Myocyte (in vitro differentiated cells): ENCODE data around the gene ASB2. TPM values are rescaled to one million over a fixed set of nuclear protein-coding genes. Genes with fewer than 3 reads are reported as not detected.
A peak's percentile ranks its signal among the peaks of the same experiment; 100 is the strongest.

Source experiments
- DNase-seq: peaks from one replicate; pipeline ENCODE4 v3.0.0-alpha.2; 2012; ENCODE audit warnings: low read depth
- total RNA-seq: library from RNA; depleted of rRNA; stranded (reverse); fragments of >200 nt; gene quantifications from 2 replicates; pipeline ENCODE4 v1.2.3, GENCODE V29; 2014

Gene ASB2
- total RNA-seq, 1 donor from 2014 or later, result 8.9 TPM

GRCh38 chr14:94001501-94002396, 25.4 kb upstream of the ASB2 start:
- peak; percentile 80 for DNase-seq

DNA sequence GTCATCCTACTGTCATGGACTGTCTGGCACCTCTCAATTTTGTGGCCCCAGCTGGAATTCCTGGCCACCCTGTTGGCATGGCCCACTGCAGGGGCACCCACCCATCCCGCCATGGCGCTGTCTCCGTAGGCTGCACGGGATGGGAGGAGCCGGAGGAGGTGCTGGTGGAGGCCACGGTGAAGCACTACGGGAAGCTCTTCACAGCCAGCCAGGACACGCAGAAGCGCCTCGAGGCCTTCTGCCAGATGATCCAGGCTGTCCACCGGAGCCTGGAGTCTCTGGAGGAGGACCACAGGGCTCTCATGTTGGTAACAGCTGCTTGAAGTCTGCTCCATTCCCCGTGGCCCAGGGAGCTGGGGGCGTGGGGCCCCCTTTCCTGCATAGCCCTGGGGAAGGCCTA, 24.6 kb upstream of the ASB2 start:
- DNase-seq, result peak; percentile 50

GRCh38 chr14:94000267-94000666, 23.9 kb upstream of the ASB2 start:
- no peak for DNase-seq

DNA sequence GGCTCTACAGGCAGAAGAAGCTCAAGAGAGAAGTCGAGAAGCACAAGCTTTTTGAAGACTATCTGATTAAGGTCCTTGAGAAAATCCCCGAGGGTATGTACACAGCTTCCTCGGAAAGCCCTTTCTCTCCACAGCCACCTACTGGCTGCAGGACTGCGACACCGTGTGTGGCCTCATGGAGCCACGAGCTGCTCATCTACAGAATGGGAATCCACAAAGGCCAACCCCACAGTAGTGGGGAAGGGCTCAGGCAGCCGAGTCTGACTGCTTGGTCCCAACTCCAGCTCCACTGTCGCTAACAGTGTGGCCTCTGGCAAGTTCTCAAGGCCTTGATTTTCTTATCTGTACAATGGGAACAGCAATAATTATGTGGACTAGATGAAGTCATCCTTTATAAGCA, 23.2 kb upstream of the ASB2 start:
- no peak for DNase-seq

DNA sequence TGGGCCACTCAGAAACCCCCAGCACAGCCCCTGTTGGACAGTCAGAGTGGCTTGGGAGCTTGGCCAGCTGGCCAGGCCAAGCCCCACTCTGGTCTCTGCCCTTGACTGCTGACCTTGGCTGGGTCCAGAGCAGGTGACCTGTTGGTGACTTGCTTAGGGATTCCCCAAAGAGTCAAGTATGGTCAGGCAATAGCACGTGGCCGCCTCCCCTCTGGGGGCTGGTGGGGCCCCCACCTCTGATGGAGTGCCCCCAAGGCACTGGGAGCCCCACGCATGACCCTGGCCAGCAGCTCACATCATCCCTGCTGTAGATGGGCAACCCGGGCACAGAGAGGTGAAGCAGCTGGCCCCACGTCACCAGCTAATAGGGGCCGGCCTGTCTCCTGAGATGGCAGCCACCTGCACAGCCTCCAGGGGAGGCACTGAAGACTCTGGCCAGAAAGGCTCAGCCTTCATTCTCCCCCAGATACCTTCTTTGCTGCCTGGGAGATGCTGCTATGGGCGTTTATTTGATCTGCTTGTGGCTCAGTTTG, 22.6 kb upstream of the ASB2 start:
- no peak for DNase-seq

DNA sequence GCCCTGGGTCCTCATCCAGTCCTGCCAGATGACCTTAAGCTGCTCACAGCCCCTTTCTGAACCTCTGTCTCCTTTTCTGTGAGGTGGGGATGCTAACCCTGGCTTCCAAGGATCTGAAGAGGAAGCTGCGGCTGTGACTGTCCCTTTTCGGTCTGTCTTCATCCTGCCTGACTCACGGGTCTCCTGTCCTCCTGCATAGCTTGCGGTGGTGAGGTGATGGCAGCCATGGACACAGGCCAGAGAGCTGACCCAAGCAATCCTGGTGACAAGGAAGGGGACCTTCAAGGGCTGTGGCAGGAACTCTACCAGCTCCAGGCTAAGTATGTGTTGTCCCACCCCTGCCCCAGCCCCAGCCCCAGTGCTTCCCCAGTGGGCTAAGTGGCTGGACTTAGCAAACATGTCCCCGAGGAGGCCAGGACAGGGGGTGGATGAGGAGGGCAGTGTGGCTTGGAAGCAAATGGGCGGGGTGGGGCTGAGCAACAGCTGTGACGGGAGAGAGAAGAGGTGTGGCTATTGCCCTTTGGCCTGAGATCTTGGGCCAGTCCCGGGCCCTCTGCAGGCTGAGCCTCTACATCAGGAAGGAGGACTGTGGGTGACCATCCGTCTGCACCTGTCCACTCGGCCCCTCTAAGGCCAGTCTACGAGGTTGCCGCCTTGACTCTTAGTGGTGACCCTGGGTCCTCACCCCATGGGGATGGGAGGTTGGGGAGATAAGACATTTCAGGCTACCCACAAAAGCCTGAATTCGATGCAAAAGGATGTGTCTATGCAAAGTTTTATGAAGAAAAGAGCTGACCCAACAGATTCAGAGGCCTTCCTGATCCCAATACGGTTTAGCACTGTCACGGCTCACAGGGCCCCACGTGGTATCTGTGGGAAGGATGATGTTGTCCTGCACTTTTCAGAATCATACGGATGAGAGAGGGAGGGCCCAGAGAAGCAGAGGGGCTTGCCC, 21.8 kb upstream of the ASB2 start:
- peak; percentile 82 for DNase-seq

DNA sequence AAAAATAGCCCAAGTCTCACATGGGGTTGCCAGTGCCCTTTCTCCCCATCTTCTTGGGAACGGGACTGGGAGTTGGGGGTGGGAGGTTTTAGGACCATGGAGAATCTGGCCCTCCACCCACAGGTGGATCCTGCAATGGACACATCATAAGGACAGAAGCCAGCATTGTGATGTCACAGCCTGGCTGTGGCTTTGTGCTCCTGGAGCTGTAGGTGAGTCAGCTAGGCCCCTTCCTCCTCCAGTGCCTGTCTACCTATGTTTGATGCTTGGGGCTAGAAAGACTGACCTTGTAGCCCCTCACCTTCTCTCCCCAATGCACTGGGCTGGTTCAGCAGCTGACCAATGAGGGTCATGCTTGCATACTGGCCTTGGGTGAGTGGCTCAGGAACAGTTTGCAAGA, 20.7 kb upstream of the ASB2 start, which contains the start of gene CCDC197:
Gene CCDC197, plus strand, starts transcription at position 220 of the 400 bp plus-strand sequence. CDS start 831 bp downstream, outside the sequence.
- DNase-seq, result no peak

GRCh38 chr14:93996130-93996695, 19.8 kb upstream of the ASB2 start:
- DNase-seq, result no peak

GRCh38 chr14:93994919-93995682, 18.7 kb upstream of the ASB2 start:
- peak; percentile 91 for DNase-seq

DNA sequence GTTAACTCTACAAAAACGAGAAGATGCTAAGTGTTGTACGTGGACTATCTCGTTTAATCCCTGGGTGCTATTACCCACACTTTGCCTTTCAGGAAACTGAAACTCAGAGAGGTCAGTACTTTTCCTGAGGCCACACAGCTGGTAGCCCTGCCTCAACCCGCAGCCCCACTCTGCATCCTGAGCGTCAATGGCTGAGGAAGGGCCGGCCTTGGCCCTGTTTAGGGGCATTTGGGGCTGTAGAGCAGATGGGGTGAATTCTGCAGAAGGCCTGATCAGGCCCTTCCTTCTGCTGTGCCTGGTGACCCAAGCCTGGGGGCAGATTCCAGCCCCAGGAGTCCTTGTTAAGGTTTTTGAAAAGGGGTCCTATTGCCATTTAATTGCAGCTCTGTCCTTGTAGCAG, 17.0 kb upstream of the ASB2 start:
- DNase-seq, result no peak

DNA sequence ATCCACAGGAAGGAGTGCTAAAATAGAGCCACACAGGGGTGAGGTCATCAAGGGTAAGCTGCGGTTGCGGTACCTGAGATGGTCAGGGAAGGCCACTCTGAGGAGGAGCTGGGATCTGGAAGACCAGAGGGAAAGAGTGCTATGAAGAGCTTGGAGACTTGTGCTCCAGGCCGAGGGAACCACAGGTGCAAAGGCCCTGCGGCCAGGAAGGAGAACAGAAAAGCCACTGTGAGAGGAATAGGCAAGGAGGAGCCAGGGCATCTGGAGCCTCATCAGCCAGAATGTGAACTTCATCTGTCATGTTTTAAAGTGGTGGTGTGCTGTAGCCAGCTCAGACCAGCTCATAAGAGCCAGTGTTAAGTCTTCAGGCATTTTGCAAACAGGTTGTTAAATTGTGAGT, 15.3 kb upstream of the ASB2 start:
- DNase-seq, result no peak

GRCh38 chr14:93991212-93991611, 14.8 kb upstream of the ASB2 start:
- DNase-seq, result no peak

DNA sequence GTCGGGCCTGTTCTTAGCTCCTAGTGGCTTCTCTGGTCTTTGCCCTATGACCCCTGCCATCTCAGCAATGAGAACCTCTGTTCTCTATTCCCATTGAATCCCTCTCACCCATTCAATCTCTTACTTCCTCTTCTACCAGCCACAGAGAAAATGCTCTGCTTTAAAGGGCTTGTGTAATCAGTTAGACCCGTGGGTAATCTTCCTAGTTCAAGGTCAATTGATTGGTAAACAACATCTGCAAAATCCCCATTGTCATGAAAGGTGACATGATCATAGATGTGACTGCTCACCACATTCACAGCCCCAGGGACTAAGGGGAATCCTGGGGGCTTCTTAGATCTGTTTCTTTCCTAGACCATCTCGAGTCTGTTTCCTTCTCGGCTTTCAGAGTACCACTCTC, 13.6 kb upstream of the ASB2 start:
- no peak for DNase-seq

- no peak for DNase-seq
Measured at GRCh38 chr14:93987815-93988476, 11.6 kb upstream of the ASB2 start.

GRCh38 chr14:93987376-93987775, 11.0 kb upstream of the ASB2 start:
- DNase-seq, result no peak

- DNase-seq, result peak; percentile 73
Measured at GRCh38 chr14:93986955-93987354, 10.6 kb upstream of the ASB2 start.

DNA sequence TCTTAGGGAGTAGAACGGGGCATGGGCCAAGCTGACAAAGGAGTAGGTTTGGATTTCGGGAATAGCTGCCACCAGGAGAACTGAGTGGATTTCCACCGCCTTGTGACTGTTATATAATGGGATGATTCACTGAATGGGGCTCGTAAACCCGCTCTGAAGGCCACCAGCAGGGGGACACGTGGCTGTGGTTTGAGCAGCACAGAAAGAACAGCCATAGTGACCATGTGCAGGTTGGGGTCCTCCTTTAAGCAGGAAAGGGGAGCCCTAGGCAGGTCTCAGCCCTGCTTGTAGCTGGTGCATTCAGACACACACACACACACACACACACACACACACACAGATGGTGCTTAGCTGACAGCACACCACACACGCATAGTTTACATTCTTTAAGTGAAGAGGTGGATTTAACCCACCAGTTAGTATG, 8.6 kb upstream of the ASB2 start:
- peak; percentile 75 for DNase-seq

- peak; percentile 95 for DNase-seq
Measured at GRCh38 chr14:93984070-93984469, 7.7 kb upstream of the ASB2 start.

DNA sequence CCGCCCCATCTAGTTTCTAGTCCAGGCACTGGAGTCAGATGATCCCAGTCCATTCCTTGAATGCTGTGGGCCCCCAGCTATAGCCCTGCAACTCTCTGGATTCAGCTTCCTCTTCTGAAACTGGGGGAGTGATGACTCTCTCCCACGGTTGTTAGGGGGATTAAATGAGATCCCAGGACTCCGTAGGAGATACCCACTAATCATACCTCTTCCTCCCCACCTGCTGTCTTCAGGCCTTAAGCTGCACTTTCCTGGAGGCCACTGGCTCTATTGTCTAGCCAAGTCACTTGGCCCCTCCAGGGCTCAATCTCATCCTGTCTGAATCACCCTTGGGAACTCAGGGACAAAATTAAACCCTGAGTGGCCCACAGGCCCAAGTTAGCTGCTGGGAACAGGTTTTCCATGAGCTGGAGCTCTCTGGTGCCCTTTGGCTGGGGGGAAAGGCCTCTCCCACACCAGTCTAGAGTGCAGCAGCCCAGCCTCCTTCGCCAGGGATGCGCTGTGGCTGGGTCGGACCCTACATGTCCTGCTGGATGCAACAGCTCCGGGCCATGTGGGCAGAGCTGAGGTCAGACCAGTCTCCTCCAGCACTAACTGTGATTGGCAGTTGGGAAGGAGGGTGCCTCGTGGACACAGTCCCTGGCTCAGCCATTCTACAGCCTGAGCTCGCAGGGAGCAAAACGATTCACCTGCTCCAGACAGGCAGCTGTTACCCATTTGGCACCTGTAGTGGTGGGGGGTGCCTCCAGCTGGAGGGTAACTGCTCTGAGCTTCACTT, 6.0 kb upstream of the ASB2 start:
- peak; percentile 81 for DNase-seq
